Measurements from ENCODE around the gene SLC16A10.

Gene SLC16A10

DNA sequence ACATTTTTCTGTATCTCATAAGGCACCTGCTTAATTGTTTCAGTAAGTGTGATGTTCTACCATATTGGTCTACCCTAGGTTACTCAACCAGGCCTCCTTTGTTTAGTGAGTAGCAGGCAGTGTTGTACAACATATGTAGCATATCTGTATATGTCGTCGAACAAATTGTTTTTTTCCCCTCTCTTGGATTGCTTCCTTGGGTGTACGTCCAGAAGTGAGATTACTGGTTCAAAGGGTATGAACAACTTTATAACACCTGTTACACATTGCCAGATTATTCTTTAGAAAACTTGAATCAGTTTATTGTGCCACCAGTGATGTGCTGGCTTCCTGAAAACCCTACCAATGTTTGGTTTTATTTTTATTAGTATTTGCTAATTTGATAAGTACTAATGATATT is 14.7 kb downstream of the SLC16A10 start:
- TF ChIP-seq, protein P1, sequence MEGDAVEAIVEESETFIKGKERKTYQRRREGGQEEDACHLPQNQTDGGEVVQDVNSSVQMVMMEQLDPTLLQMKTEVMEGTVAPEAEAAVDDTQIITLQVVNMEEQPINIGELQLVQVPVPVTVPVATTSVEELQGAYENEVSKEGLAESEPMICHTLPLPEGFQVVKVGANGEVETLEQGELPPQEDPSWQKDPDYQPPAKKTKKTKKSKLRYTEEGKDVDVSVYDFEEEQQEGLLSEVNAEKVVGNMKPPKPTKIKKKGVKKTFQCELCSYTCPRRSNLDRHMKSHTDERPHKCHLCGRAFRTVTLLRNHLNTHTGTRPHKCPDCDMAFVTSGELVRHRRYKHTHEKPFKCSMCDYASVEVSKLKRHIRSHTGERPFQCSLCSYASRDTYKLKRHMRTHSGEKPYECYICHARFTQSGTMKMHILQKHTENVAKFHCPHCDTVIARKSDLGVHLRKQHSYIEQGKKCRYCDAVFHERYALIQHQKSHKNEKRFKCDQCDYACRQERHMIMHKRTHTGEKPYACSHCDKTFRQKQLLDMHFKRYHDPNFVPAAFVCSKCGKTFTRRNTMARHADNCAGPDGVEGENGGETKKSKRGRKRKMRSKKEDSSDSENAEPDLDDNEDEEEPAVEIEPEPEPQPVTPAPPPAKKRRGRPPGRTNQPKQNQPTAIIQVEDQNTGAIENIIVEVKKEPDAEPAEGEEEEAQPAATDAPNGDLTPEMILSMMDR (conservative IDR thresholded peaks at IDR 0.05; ENCODE audit: control insufficient read depth, insufficient read depth, low read depth, low read length): no peak
- DNase-seq (ENCODE audit: low read depth): no peak
- no peak overlapping the region for H3K4me3 ChIP-seq (ENCODE audit: control insufficient read depth, low read depth, low read length)

DNA sequence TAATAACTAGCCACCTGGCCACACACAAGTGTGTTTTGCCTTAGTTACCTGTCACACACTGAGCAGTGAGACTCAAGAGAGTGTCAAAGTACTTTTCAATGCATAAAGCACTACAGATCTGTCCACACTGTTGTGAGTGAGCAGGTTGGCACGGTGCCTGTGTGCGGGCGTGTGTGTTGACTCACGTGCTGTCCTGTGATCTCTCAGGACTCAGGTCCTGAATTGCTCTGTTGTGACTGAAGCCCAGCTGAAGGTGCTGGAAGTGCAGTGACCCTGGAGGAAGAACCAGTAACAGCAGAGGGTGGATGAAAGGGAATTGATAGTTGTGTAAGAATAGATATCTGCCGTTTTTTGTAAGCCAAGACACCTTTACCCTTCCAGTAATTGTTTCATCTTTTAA is 18.3 kb downstream of the SLC16A10 start:
- H3K4me3 ChIP-seq (ENCODE audit: control insufficient read depth, low read depth, low read length): no peak overlapping the region
- DNase-seq (ENCODE audit: low read depth): peak; percentile 72
- TF ChIP-seq, protein P1 (conservative IDR thresholded peaks at IDR 0.05; ENCODE audit: control insufficient read depth, insufficient read depth, low read depth, low read length): no peak

DNA sequence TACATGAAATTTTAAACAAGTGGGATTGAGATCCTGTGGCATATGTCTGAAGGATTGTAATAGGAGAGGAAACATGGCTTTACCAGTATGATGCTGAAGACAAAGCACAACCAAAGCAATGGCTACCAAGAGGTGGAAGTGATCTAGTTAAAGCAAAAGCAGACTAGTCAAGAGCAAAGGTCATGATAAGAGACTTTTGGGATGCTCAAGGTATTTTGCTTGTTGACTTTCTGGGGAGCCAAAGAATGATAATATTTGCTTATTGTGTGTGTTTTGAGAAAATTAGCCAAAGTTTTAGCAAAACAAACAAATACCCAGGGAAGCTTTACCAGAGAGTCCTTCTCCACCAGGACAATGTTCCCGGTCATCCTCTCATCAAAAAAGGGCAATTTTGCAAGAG is 20.3 kb downstream of the SLC16A10 start:
- TF ChIP-seq, protein P1 (conservative IDR thresholded peaks at IDR 0.05; ENCODE audit: control insufficient read depth, insufficient read depth, low read depth, low read length): no peak
- no peak overlapping the region for H3K4me3 ChIP-seq (ENCODE audit: control insufficient read depth, low read depth, low read length)
- DNase-seq (ENCODE audit: low read depth): no peak

DNA sequence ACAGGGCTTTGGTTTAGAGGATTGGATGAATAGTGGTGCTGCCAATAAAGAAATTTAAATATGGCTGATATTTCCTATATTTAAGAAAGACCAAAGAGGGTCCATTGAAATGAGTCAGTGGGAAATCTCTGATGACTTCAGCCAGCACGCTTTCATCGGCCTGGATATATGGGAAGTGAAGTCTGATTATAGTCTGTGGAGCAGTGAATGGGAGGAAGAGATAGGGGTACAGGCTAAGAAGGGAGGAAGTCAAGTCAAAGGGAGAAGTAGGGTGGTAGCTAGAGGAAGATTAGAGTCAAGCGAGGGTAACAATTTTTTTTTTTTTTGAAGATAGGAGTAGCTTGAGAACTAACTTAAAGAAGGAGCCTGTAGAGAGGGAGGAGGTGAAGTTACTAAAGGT is 22.7 kb downstream of the SLC16A10 start:
- TF ChIP-seq, protein P1 (conservative IDR thresholded peaks at IDR 0.05; ENCODE audit: control insufficient read depth, insufficient read depth, low read depth, low read length): no peak
- no peak for DNase-seq (ENCODE audit: low read depth)
- no peak overlapping the region for H3K4me3 ChIP-seq (ENCODE audit: control insufficient read depth, low read depth, low read length)

DNA sequence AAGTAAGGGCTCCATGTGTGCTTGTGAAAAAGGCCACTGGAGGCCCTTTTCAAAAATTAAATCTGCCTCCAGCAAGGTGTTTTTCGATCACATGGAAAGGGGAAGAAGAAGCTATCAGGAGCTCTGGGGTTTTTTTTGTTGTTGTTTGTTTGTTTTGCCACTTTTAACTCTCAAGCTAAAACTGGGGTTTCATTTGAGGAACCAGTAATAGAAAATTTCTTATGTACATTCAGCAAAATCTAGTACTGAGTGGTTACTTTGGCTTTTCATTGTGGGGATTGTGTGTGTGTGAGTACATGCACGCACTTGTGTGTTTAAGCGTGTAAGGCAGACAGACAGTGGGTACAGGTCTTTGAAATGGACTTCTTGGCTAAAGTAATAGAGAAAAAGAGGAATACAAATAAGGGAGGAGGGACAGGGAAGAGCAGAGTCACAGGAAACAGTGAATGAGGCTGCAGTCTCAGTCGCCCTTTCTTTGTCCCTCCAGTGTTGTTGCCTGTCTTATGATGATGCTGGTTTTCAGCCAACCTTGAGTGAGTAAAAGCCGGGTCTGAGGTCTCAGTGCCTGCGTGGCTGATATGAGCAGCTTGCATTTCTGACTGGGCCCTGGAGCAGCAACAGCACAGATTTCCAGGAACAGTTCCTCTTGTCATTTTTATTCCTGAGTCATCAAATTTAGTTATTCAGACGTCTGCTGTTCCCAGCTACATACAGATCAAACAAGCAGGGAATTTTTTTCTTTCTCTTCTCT is 26.2 kb downstream of the SLC16A10 start:
- TF ChIP-seq, protein P1 (conservative IDR thresholded peaks at IDR 0.05; ENCODE audit: control insufficient read depth, insufficient read depth, low read depth, low read length): no peak
- DNase-seq (ENCODE audit: low read depth): peak; percentile 64
- no peak overlapping the region for H3K4me3 ChIP-seq (ENCODE audit: control insufficient read depth, low read depth, low read length)

DNA sequence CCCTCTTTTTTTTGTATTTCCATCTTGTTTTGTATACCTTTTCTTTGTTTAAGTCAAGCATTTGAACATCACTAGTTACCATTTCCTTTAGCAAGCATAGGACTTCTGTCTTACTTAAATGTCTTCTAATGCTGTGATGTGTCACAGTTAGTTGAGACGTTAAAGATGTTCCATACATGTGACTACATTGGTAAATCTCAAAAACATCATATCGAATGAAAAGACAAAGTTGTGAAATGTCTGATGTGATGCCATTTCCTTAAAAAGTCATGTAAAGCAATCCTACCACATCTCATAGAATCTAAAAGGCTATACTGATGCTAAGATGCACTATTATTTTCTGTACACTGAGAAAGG is 26.8 kb downstream of the SLC16A10 start:
- TF ChIP-seq, protein P1 (conservative IDR thresholded peaks at IDR 0.05; ENCODE audit: control insufficient read depth, insufficient read depth, low read depth, low read length): no peak
- peak; percentile 31 for DNase-seq (ENCODE audit: low read depth)
- no peak overlapping the region for H3K4me3 ChIP-seq (ENCODE audit: control insufficient read depth, low read depth, low read length)
